ENCODE measurements around the gene CHCHD5. TPM values are rescaled to one million over a fixed set of nuclear protein-coding genes. Genes with fewer than 3 reads are reported as not detected.
"Not testable (repeated sequence)": the region's sequence is repeated elsewhere in the genome, so short reads cannot be mapped to it uniquely, and the experiment has no call there.

Gene CHCHD5
- total RNA-seq, 1 experiment from 2014 or later: 18.0 TPM

DNA sequence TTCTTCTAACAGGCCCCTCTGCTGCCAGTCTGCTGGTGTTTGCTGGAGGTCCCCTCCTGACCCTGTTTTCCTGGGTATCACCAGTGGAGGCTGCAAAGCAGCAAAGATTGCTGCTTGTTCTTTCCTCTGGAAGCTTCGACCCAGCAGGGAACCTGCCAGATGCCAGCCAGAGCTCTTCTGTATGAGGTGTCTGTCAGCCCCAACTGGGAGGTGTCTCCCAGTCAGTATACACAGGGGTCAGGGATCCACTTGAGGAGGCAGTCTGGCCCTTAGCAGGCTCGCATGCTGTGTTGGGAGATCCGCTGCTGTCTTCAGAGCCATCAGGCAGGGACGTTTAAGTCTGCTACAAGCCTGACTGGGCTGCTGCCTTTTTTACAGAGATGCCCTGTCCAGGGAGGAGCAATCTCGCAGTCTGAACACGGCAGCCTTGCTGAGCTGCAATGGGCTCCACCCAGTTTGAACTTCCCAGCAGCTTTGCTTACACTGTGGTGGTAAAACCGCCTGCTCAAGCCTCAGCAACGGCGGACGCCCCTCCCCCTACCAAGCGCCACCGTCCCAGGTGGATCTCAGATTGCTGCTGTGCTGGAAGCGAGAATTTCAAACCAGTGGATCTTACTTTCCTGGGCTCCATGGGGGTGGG is 29.9 kb downstream of the CHCHD5 start:
- TF ChIP-seq, protein P1, sequence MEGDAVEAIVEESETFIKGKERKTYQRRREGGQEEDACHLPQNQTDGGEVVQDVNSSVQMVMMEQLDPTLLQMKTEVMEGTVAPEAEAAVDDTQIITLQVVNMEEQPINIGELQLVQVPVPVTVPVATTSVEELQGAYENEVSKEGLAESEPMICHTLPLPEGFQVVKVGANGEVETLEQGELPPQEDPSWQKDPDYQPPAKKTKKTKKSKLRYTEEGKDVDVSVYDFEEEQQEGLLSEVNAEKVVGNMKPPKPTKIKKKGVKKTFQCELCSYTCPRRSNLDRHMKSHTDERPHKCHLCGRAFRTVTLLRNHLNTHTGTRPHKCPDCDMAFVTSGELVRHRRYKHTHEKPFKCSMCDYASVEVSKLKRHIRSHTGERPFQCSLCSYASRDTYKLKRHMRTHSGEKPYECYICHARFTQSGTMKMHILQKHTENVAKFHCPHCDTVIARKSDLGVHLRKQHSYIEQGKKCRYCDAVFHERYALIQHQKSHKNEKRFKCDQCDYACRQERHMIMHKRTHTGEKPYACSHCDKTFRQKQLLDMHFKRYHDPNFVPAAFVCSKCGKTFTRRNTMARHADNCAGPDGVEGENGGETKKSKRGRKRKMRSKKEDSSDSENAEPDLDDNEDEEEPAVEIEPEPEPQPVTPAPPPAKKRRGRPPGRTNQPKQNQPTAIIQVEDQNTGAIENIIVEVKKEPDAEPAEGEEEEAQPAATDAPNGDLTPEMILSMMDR (IDR thresholded peaks at IDR 0.05; ENCODE audit: unreplicated experiment): no peak
- H3K4me3 Mint-ChIP-seq (ENCODE audit: low read depth, unreplicated experiment): no peak overlapping the region
- BruUV-seq (replicated peaks): no TSS peak
- intact Hi-C loops (cut with micrococcal nuclease; ENCODE audit: unreplicated experiment): no loop called here
- H3K9me3 Mint-ChIP-seq (ENCODE audit: low read depth, unreplicated experiment): no peaks in the 10 kb centered on the region
- H3K4me1 Mint-ChIP-seq (ENCODE audit: low read depth, unreplicated experiment): peaks cover 10% of the 10 kb centered on the region
- H3K36me3 Mint-ChIP-seq (ENCODE audit: insufficient read depth, unreplicated experiment): no peaks in the 10 kb centered on the region
- DNase-seq: no peak
- H3K27me3 Mint-ChIP-seq (ENCODE audit: unreplicated experiment): peaks cover 35% of the 10 kb centered on the region
- CTCF ChIA-PET: no interaction called here
- no peak overlapping the region for H3K27ac Mint-ChIP-seq (ENCODE audit: unreplicated experiment)

DNA sequence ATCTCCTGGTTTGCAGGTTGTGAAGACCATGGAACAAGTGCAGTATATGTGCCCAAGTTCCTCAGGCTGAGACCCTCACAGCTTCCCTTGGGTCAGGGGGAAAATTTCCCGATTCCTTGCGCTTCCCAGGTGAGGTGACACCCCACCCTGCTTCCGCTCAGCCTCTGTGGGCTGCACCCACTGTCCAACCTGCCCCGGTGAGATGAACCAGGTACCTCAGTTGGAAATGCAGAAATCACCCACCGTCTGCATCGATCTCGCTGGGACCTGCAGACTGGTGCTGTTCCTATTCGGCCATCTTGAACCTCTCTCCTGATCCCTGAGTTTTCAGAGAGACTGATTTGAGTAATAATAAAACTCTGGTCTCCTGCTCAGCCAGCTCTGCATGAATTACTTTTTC is 30.6 kb downstream of the CHCHD5 start:
- H3K9me3 Mint-ChIP-seq (ENCODE audit: low read depth, unreplicated experiment): no peaks in the 10 kb centered on the region
- CTCF ChIA-PET: no interaction called here
- H3K27ac Mint-ChIP-seq (ENCODE audit: unreplicated experiment): no peak overlapping the region
- BruUV-seq (replicated peaks): no TSS peak
- no peak overlapping the region for H3K4me3 Mint-ChIP-seq (ENCODE audit: low read depth, unreplicated experiment)
- no peak for DNase-seq
- peaks cover 35% of the 10 kb centered on the region for H3K27me3 Mint-ChIP-seq (ENCODE audit: unreplicated experiment)
- intact Hi-C loops (cut with micrococcal nuclease; ENCODE audit: unreplicated experiment): no loop called here
- TF ChIP-seq, protein P1 (IDR thresholded peaks at IDR 0.05; ENCODE audit: unreplicated experiment): no peak
- peaks cover 10% of the 10 kb centered on the region for H3K4me1 Mint-ChIP-seq (ENCODE audit: low read depth, unreplicated experiment)
- H3K36me3 Mint-ChIP-seq (ENCODE audit: insufficient read depth, unreplicated experiment): no peaks in the 10 kb centered on the region

DNA sequence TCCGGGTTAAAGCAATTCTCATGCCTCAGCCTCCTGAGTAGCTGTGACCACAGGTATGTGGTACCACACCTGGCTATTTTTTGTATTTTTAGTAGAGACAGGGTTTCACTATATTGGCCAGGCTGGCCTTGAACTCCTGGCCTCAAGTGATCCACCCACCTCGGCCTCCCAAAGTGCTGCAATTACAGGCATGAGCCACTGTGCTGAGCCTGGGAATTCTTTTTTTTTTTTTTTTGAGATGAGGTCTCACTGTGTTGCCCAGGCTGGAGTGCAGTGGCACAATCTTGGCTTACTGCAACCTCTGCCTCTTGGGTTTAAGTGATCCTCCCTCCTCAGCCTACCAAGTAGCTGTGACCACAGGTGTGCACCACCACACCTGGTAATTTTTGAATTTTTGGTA is 31.4 kb downstream of the CHCHD5 start:
- H3K36me3 Mint-ChIP-seq (ENCODE audit: insufficient read depth, unreplicated experiment); H3K4me1 Mint-ChIP-seq (ENCODE audit: low read depth, unreplicated experiment); intact Hi-C loops (cut with micrococcal nuclease; ENCODE audit: unreplicated experiment); H3K9me3 Mint-ChIP-seq (ENCODE audit: low read depth, unreplicated experiment); H3K27ac Mint-ChIP-seq (ENCODE audit: unreplicated experiment); BruUV-seq (replicated peaks); DNase-seq; H3K4me3 Mint-ChIP-seq (ENCODE audit: low read depth, unreplicated experiment): not testable (repeated sequence)
- peaks cover 35% of the 10 kb centered on the region for H3K27me3 Mint-ChIP-seq (ENCODE audit: unreplicated experiment)
- CTCF ChIA-PET: interaction anchor here (0.7 kb wide), 1 partner anchor 729 kb away, joined by 3 read pairs; no protein-coding TSS in a partner anchor

DNA sequence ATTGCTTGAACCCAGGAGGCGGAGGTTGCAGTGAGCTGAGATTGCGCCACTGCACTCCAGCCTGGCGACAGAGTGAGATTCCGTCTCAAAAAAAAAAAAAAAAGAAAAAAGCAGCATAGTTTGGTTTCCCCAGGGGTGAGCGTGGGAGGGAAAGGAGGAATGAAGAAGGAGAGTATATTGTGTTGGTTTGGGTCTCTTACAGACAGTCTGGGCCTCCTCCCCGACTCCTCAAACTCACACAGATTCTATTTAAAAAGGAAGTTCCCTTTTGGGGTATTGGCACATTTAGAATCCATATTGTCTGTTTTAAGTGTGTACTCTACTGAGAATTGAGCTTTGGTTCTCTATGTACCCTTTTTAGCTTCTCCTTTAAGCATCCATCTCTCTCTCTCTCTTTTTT is 34.0 kb downstream of the CHCHD5 start:
- no peak for DNase-seq
- intact Hi-C loops (cut with micrococcal nuclease; ENCODE audit: unreplicated experiment): no loop called here
- no TSS peak for BruUV-seq (replicated peaks)
- Mint-ChIP-seq H3K9me3 (ENCODE audit: low read depth, unreplicated experiment) (no peaks in the 10 kb centered on the region), H3K27ac (ENCODE audit: unreplicated experiment) (no peak overlapping the region), H3K27me3 (ENCODE audit: unreplicated experiment) (peaks cover 9% of the 10 kb centered on the region), H3K4me1 (ENCODE audit: low read depth, unreplicated experiment) (peaks cover 10% of the 10 kb centered on the region), H3K4me3 (ENCODE audit: low read depth, unreplicated experiment) (no peak overlapping the region), H3K36me3 (ENCODE audit: insufficient read depth, unreplicated experiment) (no peaks in the 10 kb centered on the region)
- TF ChIP-seq, protein P1 (IDR thresholded peaks at IDR 0.05; ENCODE audit: unreplicated experiment): no peak
- CTCF ChIA-PET: interaction anchor here (0.6 to 0.7 kb wide), 3 partner anchors 13 to 526 kb away, joined by 3 to 6 read pairs (median 4); no protein-coding TSS in a partner anchor

DNA sequence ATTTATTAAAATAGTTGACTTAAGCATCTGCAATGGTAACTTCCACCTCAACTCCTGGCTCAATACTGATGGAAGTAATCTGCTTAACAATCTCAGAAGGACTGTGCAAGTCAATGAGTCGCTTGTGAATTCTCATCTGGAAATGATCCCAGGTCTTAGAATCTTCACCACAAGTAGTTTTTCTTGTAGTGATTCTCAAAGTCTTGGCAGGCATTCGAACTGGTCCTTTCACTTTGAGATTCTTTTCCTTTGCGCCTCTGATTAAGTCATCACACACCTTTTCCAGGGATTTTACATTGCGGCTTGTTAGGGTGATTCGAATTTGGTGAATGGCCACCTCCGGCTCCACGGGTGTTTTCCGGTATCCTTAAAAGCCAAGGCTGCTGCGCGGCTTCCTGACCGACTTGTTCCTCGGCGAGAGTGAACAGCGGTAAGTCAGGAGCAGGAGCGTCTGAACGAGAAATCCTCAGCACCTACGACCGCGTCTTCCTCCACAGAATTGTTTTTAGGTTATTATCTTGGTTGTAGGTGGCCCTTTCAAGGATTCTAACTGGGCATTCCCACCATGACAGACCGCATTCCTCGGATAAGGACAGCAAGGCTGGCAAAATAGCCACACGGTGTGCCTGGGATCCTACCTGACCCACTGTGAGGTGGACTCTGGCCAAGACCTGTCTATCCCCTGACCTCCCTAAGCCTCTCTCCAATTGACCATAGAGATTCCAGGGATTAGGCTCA is 37.5 kb downstream of the CHCHD5 start:
- Mint-ChIP-seq H3K27ac (ENCODE audit: unreplicated experiment) (no peak overlapping the region), H3K27me3 (ENCODE audit: unreplicated experiment) (no peaks in the 10 kb centered on the region), H3K4me1 (ENCODE audit: low read depth, unreplicated experiment) (peaks cover 19% of the 10 kb centered on the region), H3K36me3 (ENCODE audit: insufficient read depth, unreplicated experiment) (peaks cover 2% of the 10 kb centered on the region), H3K9me3 (ENCODE audit: low read depth, unreplicated experiment) (no peaks in the 10 kb centered on the region), H3K4me3 (ENCODE audit: low read depth, unreplicated experiment) (no peak overlapping the region)
- intact Hi-C loops (cut with micrococcal nuclease; ENCODE audit: unreplicated experiment): no loop called here
- DNase-seq: no peak
- TF ChIP-seq, protein P1 (IDR thresholded peaks at IDR 0.05; ENCODE audit: unreplicated experiment): no peak
- no TSS peak for BruUV-seq (replicated peaks)
- CTCF ChIA-PET: no interaction called here

All from Calu3 (cell line).